GM19239 (cell line): ENCODE measurements around the gene FAM151B.
"Not testable (repeated sequence)": the region's sequence is repeated elsewhere in the genome, so short reads cannot be mapped to it uniquely, and the experiment has no call there.

Source experiments
- DNase-seq: peaks from one replicate; pipeline ENCODE4 v3.0.0; 2011; ENCODE audit warnings: low spot score; ENCODE audit not compliant: insufficient read length
- FAIRE-seq: peaks from 2 replicates; lab custom pipeline; 2011; peaks lifted over from hg19 to GRCh38; lab: Jason Lieb, UNC

Gene FAM151B

DNA sequence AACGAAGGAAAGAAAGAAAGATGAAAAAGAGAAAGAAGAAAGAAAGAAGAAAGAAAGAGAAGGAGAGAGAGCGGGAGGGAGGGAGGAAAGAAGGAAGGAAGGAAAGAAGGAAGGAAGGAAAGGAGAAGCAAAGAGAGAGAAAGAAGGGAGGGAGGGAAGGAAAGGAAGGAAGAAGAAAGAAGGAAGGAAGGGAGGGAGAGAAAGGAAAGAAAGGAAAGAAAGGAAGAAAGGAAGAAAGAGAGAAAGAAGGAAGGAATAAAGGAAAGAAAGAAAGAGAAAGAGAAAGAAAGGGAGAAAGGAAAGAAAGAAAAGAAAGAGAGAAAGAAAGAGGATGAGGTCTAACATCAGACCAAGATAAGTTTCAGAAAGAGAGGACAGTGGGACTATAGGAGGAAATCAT, 91.2 kb downstream of the FAM151B start:
- DNase-seq (no peak), FAIRE-seq (no peak)

DNA sequence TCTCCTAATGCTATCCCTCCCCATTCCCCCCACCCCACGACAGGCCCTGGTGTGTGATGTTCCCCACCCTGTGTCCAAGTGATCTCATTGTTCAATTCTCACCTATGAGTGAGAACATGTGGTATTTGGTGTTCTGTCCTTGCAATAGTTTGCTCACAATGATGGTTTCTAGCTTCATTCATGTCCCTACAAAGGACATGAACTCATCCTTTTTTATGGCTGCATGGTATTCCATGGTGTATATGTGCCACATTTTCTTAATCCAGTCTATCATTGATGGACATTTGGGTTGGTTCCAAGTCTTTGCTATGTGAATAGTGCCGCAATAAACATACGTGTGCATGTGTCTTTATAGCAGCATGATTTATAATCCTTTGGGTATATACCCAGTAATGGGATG, 92.4 kb downstream of the FAM151B start:
- DNase-seq, FAIRE-seq: not testable (repeated sequence)

DNA sequence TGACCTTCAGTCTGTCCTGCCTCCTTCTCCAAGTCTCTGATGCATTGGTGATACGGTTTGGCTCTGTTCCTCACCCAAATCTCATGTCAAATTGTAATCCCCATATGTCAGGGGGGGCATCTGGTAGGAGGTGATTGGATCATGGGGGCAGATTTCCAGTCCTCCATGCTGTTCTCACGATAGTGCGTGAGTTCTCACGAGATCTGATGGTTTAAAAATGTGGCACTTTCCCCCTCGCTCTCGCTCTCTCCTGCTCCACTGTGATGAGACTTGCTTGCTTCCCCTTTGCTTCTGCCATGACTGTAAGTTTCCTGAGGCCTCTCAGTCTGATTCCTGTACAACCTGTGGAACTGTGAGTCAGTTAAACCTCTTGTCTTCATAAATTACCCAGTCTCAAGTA, 96.9 kb downstream of the FAM151B start:
- no peak for DNase-seq
- FAIRE-seq, result no peak

DNA sequence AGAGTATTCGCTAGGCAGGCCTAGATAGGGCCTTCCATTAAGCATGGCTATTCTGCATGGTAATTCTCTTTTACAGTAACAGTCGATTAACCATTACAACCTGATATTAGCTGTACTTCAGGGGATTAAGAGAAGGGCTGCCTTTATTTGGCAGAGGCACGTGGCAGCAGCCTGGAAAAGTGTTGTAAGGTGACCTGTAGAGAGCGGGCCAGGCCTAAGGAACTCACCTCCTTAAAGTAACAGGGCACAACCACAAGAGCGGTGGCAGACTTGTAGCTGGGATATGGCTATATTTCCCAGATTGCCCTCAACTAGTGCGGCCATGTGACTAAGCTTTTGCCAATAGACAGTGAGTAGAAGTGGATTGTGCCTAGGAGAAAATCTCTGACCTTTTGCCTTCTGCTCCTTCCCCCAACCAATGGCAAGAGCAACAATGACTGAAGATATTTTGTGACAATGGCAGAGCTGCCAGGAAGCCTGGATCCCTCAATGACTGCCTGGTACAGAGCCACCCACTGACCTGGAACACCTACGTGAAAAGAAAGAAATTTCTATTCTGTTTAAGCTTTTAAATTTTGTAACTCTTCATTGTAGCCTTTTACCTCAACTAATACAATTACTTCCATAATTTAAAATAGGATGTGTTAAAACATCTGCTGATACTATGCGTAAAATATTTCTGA, 101.1 kb downstream of the FAM151B start:
- FAIRE-seq, result no peak
- DNase-seq, result no peak

GRCh38 chr5:80590766-80591165, 102.9 kb downstream of the FAM151B start:
- DNase-seq (no peak), FAIRE-seq (no peak)

DNA sequence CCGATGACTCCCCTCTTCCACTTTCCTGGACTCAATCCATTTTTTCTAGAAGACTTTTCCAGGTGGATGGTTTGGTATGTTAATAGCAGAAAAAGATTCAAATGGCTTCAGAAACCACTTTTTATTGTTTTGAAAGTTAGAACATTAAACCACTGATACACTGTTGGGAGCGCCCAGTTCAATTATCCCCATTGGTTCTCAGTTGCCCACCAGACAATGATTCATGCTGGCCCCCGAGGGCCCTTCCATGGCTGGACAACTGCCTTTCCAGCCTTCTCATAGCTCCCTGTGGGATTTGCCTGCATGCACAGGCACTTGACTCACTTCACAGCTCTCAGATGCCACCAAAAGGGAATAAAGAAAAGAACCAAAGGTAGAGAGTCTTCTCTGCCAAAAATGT, 103.5 kb downstream of the FAM151B start:
- no peak for DNase-seq
- no peak for FAIRE-seq

DNA sequence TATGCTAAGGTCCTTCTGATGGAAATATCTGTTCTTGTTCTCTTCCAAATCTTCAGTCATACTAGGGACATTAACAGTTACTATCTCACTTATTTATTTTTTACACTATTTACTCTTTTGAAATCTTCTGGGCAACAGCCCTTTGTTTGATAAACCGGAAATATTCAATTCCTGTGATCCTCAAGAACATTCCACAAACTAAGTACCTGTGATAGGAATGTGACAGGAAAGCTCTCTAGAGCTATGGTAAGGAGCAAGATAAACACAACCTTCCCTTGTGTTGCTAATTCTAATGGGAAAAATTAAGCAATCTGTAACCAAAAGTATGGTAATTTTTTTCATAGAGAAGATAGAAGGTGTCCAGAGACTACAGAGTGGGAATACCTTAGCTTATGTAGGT, 104.2 kb downstream of the FAM151B start:
- FAIRE-seq (no peak), DNase-seq (no peak)
